Measurements from ENCODE around the gene LRP1-AS. TPM values are rescaled to one million over a fixed set of nuclear protein-coding genes. Genes with fewer than 3 reads are reported as not detected.

The LRP1-AS gene
- polyA plus RNA-seq = not detected

DNA sequence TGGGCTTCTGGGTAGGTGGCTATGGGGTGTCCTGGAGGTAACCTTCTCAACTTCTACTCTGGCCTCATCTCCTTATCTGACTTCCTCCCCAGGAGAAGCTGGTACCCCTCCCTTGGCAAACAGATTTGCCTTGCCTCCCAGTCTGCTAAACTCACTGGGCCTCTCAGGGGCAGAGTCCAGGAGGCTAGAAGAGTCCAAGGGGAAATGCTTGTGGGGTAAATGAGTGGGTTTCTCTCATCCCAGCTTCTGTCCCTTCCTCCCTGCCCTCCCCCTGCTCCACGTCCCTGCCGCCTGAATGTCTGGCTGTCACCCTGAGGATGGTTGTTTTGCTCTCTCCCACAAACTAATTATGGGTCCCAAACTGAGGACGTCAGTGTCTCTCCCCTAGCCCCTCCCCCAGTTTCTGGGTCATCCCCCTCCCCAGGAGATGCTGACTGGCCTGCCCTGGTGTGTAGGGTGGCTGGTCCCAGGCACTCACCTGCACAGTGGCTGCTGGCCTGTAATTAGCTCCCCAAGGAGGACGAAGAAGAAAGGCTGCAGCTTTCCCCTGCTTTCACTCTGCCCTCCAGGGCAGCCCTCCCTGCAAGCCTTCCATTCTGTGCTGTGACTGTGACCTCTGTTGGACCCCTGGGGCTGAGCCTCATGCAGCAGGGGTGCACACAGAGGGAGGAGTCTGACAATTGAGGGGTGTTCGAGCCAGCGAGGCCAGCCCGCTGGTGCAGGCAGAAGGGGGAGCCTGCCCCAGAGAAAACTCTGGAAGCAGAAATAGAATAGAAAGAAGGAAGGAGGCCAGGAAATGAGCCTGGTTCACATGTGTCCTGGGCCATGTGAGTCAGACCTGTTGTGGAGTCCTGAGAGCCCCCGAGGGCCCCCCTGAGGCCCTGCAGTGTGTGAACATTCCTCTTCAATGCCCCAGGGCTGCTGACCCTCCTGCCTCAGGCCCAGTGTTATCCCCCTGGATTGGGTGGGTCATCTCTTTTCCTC is at the start of gene LRP1-AS:
Gene LRP1-AS (minus strand): TSS at position 659 of the 984 bp plus-strand sequence.
- H3K9me3 ChIP-seq (ENCODE audit: control insufficient read depth in 2 of 2, insufficient read depth in 1 of 2, low read depth in 1 of 2, low read length in 1 of 2) = no peaks in the 10 kb centered on the region
- no peak within 1 kb of the TSS for H3K4me3 ChIP-seq (ENCODE audit: low read depth in 1 of 2, low read length in 2 of 2)
- 53 to 64% methylated on average over 8 of the region's 8 CpGs for WGBS, 2 donors
- no peaks in the 10 kb centered on the region for H3K27me3 ChIP-seq (ENCODE audit: control insufficient read depth in 1 of 2, insufficient read depth in 2 of 2, low read length in 2 of 2)
- H3K27ac ChIP-seq (ENCODE audit: low read depth in 2 of 2, low read length in 1 of 2) = peak within 1 kb of the TSS; percentile 47 to 84
- H3K36me3 ChIP-seq (ENCODE audit: control insufficient read depth in 2 of 2, insufficient read depth in 2 of 2, low read length in 1 of 2) = peaks cover 6 to 29% of the 10 kb centered on the region in 2 donors
- H3K4me1 ChIP-seq (ENCODE audit: control insufficient read depth in 2 of 2, insufficient read depth in 2 of 2, low read length in 1 of 2) = peaks cover 2 to 15% of the 10 kb centered on the region in 2 donors

DNA sequence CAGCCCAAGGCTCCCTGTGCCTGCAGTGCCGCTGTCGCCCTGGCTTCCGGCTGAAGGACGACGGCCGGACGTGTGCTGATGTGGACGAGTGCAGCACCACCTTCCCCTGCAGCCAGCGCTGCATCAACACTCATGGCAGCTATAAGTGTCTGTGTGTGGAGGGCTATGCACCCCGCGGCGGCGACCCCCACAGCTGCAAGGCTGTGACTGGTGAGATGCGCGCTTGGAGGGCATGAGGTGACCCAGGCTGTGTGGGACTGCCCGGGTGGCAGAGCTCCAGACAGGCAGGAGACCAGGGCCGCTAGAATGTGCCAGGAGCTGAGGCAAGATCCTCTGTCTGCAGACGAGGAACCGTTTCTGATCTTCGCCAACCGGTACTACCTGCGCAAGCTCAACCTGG is 49.5 kb upstream of the LRP1-AS start:
- peaks cover 41 to 95% of the 10 kb centered on the region in 2 donors for H3K36me3 ChIP-seq (ENCODE audit: control insufficient read depth in 2 of 2, insufficient read depth in 2 of 2, low read length in 1 of 2)
- 87 to 92% methylated on average over 22 of the region's 22 CpGs for WGBS, 2 donors

DNA sequence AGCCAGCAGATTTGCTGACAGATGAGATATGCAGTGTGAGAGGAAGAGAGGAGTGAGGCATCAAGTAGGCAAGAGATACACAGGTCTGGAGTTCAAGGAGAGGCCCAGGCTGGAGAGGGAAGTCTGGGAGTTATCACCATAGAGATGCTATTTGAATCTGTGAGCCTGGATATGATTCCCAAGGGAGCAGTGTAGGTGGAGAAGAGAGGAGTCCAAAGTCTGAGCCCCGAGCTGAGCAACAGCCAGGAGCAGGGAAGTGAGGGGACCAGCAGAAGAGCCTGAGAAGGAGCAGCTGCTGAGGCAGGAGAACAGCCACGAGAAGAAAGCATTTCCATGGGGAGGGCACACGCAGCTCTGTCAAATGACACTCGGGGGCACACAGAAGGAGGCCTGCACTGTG is 49.0 kb upstream of the LRP1-AS start:
- H3K36me3 ChIP-seq (ENCODE audit: control insufficient read depth in 2 of 2, insufficient read depth in 2 of 2, low read length in 1 of 2) = peaks cover 41 to 95% of the 10 kb centered on the region in 2 donors
- no peak overlapping the region for H3K4me3 ChIP-seq (ENCODE audit: low read depth in 1 of 2, low read length in 2 of 2)
- no peaks in the 10 kb centered on the region for H3K9me3 ChIP-seq (ENCODE audit: control insufficient read depth in 2 of 2, insufficient read depth in 1 of 2, low read depth in 1 of 2, low read length in 1 of 2)
- H3K4me1 ChIP-seq (ENCODE audit: control insufficient read depth in 2 of 2, insufficient read depth in 2 of 2, low read length in 1 of 2) = no peaks in the 10 kb centered on the region
- H3K27me3 ChIP-seq (ENCODE audit: control insufficient read depth in 1 of 2, insufficient read depth in 2 of 2, low read length in 2 of 2) = no peaks in the 10 kb centered on the region
- WGBS, 2 donors = 52 to 75% methylated on average over 4 of the region's 4 CpGs
- H3K27ac ChIP-seq (ENCODE audit: low read depth in 2 of 2, low read length in 1 of 2) = no peak overlapping the region

More for the DNA sequence above, 49.5 kb upstream of the LRP1-AS start:
- H3K4me3 ChIP-seq (ENCODE audit: low read depth in 1 of 2, low read length in 2 of 2) = no peak overlapping the region
- H3K27ac ChIP-seq (ENCODE audit: low read depth in 2 of 2, low read length in 1 of 2) = no peak overlapping the region
- H3K4me1 ChIP-seq (ENCODE audit: control insufficient read depth in 2 of 2, insufficient read depth in 2 of 2, low read length in 1 of 2) = no peaks in the 10 kb centered on the region
- H3K27me3 ChIP-seq (ENCODE audit: control insufficient read depth in 1 of 2, insufficient read depth in 2 of 2, low read length in 2 of 2) = no peaks in the 10 kb centered on the region
- H3K9me3 ChIP-seq (ENCODE audit: control insufficient read depth in 2 of 2, insufficient read depth in 1 of 2, low read depth in 1 of 2, low read length in 1 of 2) = no peaks in the 10 kb centered on the region

DNA sequence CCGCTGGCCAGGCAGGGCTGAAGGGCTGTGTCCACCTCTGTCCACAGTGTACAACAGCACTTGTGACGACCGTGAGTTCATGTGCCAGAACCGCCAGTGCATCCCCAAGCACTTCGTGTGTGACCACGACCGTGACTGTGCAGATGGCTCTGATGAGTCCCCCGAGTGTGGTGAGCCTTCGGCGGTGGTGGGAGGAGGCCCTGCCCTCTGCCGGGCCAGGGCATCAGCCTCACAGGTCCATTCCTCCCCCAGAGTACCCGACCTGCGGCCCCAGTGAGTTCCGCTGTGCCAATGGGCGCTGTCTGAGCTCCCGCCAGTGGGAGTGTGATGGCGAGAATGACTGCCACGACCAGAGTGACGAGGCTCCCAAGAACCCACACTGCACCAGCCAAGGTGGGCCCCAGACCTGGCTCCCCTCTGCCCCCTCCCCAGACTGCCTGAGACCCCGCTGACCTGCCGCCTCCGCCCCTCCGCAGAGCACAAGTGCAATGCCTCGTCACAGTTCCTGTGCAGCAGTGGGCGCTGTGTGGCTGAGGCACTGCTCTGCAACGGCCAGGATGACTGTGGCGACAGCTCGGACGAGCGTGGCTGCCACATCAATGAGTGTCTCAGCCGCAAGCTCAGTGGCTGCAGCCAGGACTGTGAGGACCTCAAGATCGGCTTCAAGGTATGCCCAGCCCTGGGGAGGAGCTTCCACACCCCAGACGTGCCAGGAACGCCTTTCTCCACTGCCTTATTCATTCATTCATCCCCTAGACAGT is 48.4 kb upstream of the LRP1-AS start:
- no peaks in the 10 kb centered on the region for H3K4me1 ChIP-seq (ENCODE audit: control insufficient read depth in 2 of 2, insufficient read depth in 2 of 2, low read length in 1 of 2)
- H3K9me3 ChIP-seq (ENCODE audit: control insufficient read depth in 2 of 2, insufficient read depth in 1 of 2, low read depth in 1 of 2, low read length in 1 of 2) = no peaks in the 10 kb centered on the region
- H3K36me3 ChIP-seq (ENCODE audit: control insufficient read depth in 2 of 2, insufficient read depth in 2 of 2, low read length in 1 of 2) = peaks cover 41 to 95% of the 10 kb centered on the region in 2 donors
- no peak overlapping the region for H3K4me3 ChIP-seq (ENCODE audit: low read depth in 1 of 2, low read length in 2 of 2)
- H3K27me3 ChIP-seq (ENCODE audit: control insufficient read depth in 1 of 2, insufficient read depth in 2 of 2, low read length in 2 of 2) = no peaks in the 10 kb centered on the region
- no peak overlapping the region for H3K27ac ChIP-seq (ENCODE audit: low read depth in 2 of 2, low read length in 1 of 2)
- WGBS, 2 donors = 82% methylated on average over 34 of the region's 34 CpGs

DNA sequence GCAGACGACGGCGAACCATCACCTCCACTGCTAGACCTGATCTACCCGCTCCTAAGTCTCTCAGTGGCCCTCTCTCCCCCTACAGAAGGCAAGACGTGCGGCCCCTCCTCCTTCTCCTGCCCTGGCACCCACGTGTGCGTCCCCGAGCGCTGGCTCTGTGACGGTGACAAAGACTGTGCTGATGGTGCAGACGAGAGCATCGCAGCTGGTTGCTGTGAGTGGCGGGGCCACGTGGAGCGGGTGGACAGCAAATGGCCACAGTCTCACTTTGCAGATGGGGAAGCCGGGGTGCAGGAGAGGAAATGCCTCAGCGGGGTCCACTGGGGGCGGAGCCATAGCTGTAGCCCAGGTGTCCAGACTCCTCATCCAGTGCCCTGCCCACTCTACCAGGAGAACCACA is 47.8 kb upstream of the LRP1-AS start:
- 88 to 92% methylated on average over 19 of the region's 19 CpGs for WGBS, 2 donors
- Histone ChIP-seq H3K27me3 (ENCODE audit: control insufficient read depth in 1 of 2, insufficient read depth in 2 of 2, low read length in 2 of 2) (no peaks in the 10 kb centered on the region), H3K36me3 (ENCODE audit: control insufficient read depth in 2 of 2, insufficient read depth in 2 of 2, low read length in 1 of 2) (peaks cover 41 to 95% of the 10 kb centered on the region in 2 donors)

DNA sequence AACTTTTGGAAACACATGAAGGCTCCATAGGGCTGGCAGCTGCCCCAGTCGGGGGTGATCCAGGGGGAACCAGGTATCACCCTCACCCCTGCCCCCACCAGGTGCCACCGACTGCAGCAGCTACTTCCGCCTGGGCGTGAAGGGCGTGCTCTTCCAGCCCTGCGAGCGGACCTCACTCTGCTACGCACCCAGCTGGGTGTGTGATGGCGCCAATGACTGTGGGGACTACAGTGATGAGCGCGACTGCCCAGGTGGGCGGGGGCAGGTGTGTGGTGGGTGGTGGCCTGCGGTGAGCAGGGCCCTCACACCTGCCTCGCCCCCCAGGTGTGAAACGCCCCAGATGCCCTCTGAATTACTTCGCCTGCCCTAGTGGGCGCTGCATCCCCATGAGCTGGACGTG is 46.8 kb upstream of the LRP1-AS start:
- no peaks in the 10 kb centered on the region for H3K9me3 ChIP-seq (ENCODE audit: control insufficient read depth in 2 of 2, insufficient read depth in 1 of 2, low read depth in 1 of 2, low read length in 1 of 2)
- H3K4me1 ChIP-seq (ENCODE audit: control insufficient read depth in 2 of 2, insufficient read depth in 2 of 2, low read length in 1 of 2) = no peaks in the 10 kb centered on the region
- no peaks in the 10 kb centered on the region for H3K27me3 ChIP-seq (ENCODE audit: control insufficient read depth in 1 of 2, insufficient read depth in 2 of 2, low read length in 2 of 2)
- WGBS, 2 donors = 86 to 87% methylated on average over 18 of the region's 18 CpGs
- H3K36me3 ChIP-seq (ENCODE audit: control insufficient read depth in 2 of 2, insufficient read depth in 2 of 2, low read length in 1 of 2) = peaks cover 41 to 96% of the 10 kb centered on the region in 2 donors
- H3K4me3 ChIP-seq (ENCODE audit: low read depth in 1 of 2, low read length in 2 of 2) = no peak overlapping the region
- H3K27ac ChIP-seq (ENCODE audit: low read depth in 2 of 2, low read length in 1 of 2) = no peak overlapping the region

More for the DNA sequence above, 47.8 kb upstream of the LRP1-AS start:
- Histone ChIP-seq H3K27ac (ENCODE audit: low read depth in 2 of 2, low read length in 1 of 2) (no peak overlapping the region), H3K4me3 (ENCODE audit: low read depth in 1 of 2, low read length in 2 of 2) (no peak overlapping the region), H3K9me3 (ENCODE audit: control insufficient read depth in 2 of 2, insufficient read depth in 1 of 2, low read depth in 1 of 2, low read length in 1 of 2) (no peaks in the 10 kb centered on the region), H3K4me1 (ENCODE audit: control insufficient read depth in 2 of 2, insufficient read depth in 2 of 2, low read length in 1 of 2) (no peaks in the 10 kb centered on the region)

DNA sequence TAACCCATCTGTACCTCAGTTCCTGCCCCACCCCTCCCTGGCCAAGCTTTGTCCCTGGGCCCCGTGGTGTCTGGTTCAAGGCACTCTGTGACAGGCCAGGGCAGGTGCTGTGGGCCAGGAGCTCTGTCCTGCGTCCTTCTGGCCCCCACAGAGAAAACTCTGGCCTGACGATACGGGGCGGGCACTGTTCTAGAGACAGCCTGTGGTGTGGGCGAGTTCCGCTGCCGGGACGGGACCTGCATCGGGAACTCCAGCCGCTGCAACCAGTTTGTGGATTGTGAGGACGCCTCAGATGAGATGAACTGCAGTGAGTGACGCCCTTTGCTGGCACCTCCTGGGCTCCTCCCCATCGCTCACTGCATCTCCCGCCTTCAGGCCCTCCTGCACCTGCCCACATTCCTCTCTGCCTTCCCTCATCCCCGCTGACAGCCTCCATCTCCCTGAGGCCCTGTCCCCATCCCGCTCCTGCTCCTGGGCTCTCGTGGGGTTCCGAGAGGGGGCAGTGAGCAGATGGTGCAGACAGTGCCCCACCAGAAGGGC is 46.4 kb upstream of the LRP1-AS start:
- Histone ChIP-seq H3K36me3 (ENCODE audit: control insufficient read depth in 2 of 2, insufficient read depth in 2 of 2, low read length in 1 of 2) (peaks cover 41 to 96% of the 10 kb centered on the region in 2 donors), H3K4me1 (ENCODE audit: control insufficient read depth in 2 of 2, insufficient read depth in 2 of 2, low read length in 1 of 2) (no peaks in the 10 kb centered on the region)
- WGBS, 2 donors = 86 to 88% methylated on average over 19 of the region's 19 CpGs

DNA sequence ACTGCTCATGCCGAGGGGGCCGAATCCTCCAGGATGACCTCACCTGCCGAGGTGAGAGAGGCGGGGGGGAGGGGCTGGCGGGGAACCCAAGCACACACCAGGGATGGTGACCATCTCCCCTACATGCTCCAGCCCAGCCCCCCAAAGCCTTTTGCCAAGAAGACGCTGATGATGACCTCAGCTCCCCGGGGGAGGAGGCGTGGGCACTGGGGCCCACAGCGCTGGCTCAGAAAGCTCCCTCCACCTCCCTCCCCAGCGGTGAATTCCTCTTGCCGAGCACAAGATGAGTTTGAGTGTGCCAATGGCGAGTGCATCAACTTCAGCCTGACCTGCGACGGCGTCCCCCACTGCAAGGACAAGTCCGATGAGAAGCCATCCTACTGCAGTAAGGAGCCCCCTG is 45.5 kb upstream of the LRP1-AS start:
- Histone ChIP-seq H3K27me3 (ENCODE audit: control insufficient read depth in 1 of 2, insufficient read depth in 2 of 2, low read length in 2 of 2) (no peaks in the 10 kb centered on the region), H3K36me3 (ENCODE audit: control insufficient read depth in 2 of 2, insufficient read depth in 2 of 2, low read length in 1 of 2) (peaks cover 40 to 95% of the 10 kb centered on the region in 2 donors), H3K27ac (ENCODE audit: low read depth in 2 of 2, low read length in 1 of 2) (no peak overlapping the region), H3K4me1 (ENCODE audit: control insufficient read depth in 2 of 2, insufficient read depth in 2 of 2, low read length in 1 of 2) (no peaks in the 10 kb centered on the region), H3K4me3 (ENCODE audit: low read depth in 1 of 2, low read length in 2 of 2) (no peak overlapping the region), H3K9me3 (ENCODE audit: control insufficient read depth in 2 of 2, insufficient read depth in 1 of 2, low read depth in 1 of 2, low read length in 1 of 2) (no peaks in the 10 kb centered on the region)
- WGBS, 2 donors = 86% methylated on average over 16 of the region's 16 CpGs

More for the DNA sequence above, 46.4 kb upstream of the LRP1-AS start:
- no peak overlapping the region for H3K27ac ChIP-seq (ENCODE audit: low read depth in 2 of 2, low read length in 1 of 2)
- H3K9me3 ChIP-seq (ENCODE audit: control insufficient read depth in 2 of 2, insufficient read depth in 1 of 2, low read depth in 1 of 2, low read length in 1 of 2) = no peaks in the 10 kb centered on the region
- H3K4me3 ChIP-seq (ENCODE audit: low read depth in 1 of 2, low read length in 2 of 2) = no peak overlapping the region
- H3K27me3 ChIP-seq (ENCODE audit: control insufficient read depth in 1 of 2, insufficient read depth in 2 of 2, low read length in 2 of 2) = no peaks in the 10 kb centered on the region

DNA sequence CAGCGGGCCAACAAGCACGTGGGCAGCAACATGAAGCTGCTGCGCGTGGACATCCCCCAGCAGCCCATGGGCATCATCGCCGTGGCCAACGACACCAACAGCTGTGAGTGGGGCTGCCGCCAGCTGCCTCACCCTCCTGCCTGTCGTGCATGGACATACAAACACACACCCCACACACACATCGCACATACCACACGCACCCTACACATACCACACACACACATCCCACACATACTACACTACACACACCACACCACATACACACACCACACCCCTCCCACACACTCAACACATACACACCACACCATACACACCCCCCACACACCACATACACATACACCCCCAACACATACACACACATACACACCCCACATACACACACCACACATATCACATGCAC is 44.0 kb upstream of the LRP1-AS start:
- WGBS, 2 donors = 85 to 86% methylated on average over 11 of the region's 11 CpGs
- Histone ChIP-seq H3K27ac (ENCODE audit: low read depth in 2 of 2, low read length in 1 of 2) (no peak overlapping the region), H3K9me3 (ENCODE audit: control insufficient read depth in 2 of 2, insufficient read depth in 1 of 2, low read depth in 1 of 2, low read length in 1 of 2) (no peaks in the 10 kb centered on the region), H3K4me3 (ENCODE audit: low read depth in 1 of 2, low read length in 2 of 2) (no peak overlapping the region), H3K27me3 (ENCODE audit: control insufficient read depth in 1 of 2, insufficient read depth in 2 of 2, low read length in 2 of 2) (no peaks in the 10 kb centered on the region), H3K36me3 (ENCODE audit: control insufficient read depth in 2 of 2, insufficient read depth in 2 of 2, low read length in 1 of 2) (peaks cover 31 to 95% of the 10 kb centered on the region in 2 donors), H3K4me1 (ENCODE audit: control insufficient read depth in 2 of 2, insufficient read depth in 2 of 2, low read length in 1 of 2) (no peaks in the 10 kb centered on the region)
